Measurements from ENCODE around the gene VPS52. TPM values are rescaled to one million over a fixed set of nuclear protein-coding genes. Genes with fewer than 3 reads are reported as not detected.
A peak's percentile ranks its signal among the peaks of the same experiment; 100 is the strongest.

VPS52 gene
- total RNA-seq, 1 donor, result 40.5 TPM

- peak; percentile 64 for DNase-seq (ENCODE audit: low read depth)
- TF ChIP-seq CTCF (IDR thresholded peaks at IDR 0.05; ENCODE audit: insufficient read depth, low read length), result no peak
- peak within 1 kb of the TSS; percentile 92 for H3K4me3 ChIP-seq (ENCODE audit: low read depth, low read length)
Observed at GRCh38 chr6:33313709-33314514, 42.2 kb upstream of the VPS52 start, which contains the start of gene TAPBP. TSS of gene TAPBP (minus strand) at chr6:33314078. CDS start at chr6:33314041, 37 bp downstream.

GRCh38 chr6:33313105-33313708, 41.5 kb upstream of the VPS52 start:
- H3K4me3 ChIP-seq (ENCODE audit: low read depth, low read length), result peak overlapping the region; percentile 92
- TF ChIP-seq CTCF (IDR thresholded peaks at IDR 0.05; ENCODE audit: insufficient read depth, low read length), result no peak
- DNase-seq (ENCODE audit: low read depth), result no peak

- no peak for TF ChIP-seq CTCF (IDR thresholded peaks at IDR 0.05; ENCODE audit: insufficient read depth, low read length)
- peak; percentile 60 for DNase-seq (ENCODE audit: low read depth)
- peak overlapping the region; percentile 92 for H3K4me3 ChIP-seq (ENCODE audit: low read depth, low read length)
Observed at GRCh38 chr6:33312361-33313104, 40.9 kb upstream of the VPS52 start.

- no peak for DNase-seq (ENCODE audit: low read depth)
- no peak overlapping the region for H3K4me3 ChIP-seq (ENCODE audit: low read depth, low read length)
- TF ChIP-seq CTCF (IDR thresholded peaks at IDR 0.05; ENCODE audit: insufficient read depth, low read length), result no peak
Observed at GRCh38 chr6:33306356-33306755, 34.7 kb upstream of the VPS52 start.

GRCh38 chr6:33305052-33305451, 33.4 kb upstream of the VPS52 start:
- TF ChIP-seq CTCF (IDR thresholded peaks at IDR 0.05; ENCODE audit: insufficient read depth, low read length), result no peak
- no peak overlapping the region for H3K4me3 ChIP-seq (ENCODE audit: low read depth, low read length)
- no peak for DNase-seq (ENCODE audit: low read depth)

- no peak for DNase-seq (ENCODE audit: low read depth)
- H3K4me3 ChIP-seq (ENCODE audit: low read depth, low read length), result no peak overlapping the region
- TF ChIP-seq CTCF (IDR thresholded peaks at IDR 0.05; ENCODE audit: insufficient read depth, low read length), result no peak
Observed at GRCh38 chr6:33304216-33304615, 32.5 kb upstream of the VPS52 start.
